Thyroid gland (tissue), 4 donors: ENCODE results near the gene ARFGAP2. TPM values are rescaled to one million over a fixed set of nuclear protein-coding genes. Genes with fewer than 3 reads are reported as not detected.
"Not testable (repeated sequence)": the region's sequence is repeated elsewhere in the genome, so short reads cannot be mapped to it uniquely, and the experiment has no call there.

Experiments used
- DNase-seq, 2 donors: peaks; one replicate each; pipeline ENCODE4 v3.0.0-alpha.2; 2019
- H3K27ac ChIP-seq, 3 donors: fragments of 200-600 bp; sonication (generic); 1 replicate in 2 of 3; 2 replicates in 1 of 3; pipeline ENCODE4 v1.5.1; 2016 to 2019; ENCODE audit warnings: mild to moderate bottlenecking in 1 of 3, moderate library complexity in 1 of 3
- H3K27me3 ChIP-seq: fragments of 200-600 bp; sonication (generic); one replicate; pipeline ENCODE4 v1.5.1; 2019
- H3K36me3 ChIP-seq, 2 donors: fragments of 200-600 bp; sonication (generic); one replicate each; pipeline ENCODE4 v1.5.1; 2016 to 2019
- H3K4me1 ChIP-seq, 2 donors: fragments of 200-600 bp; sonication (generic); one replicate each; pipeline ENCODE4 v1.5.1; 2017 to 2019
- H3K4me3 ChIP-seq, 3 donors: fragments of 200-600 bp; sonication (generic); replicated peaks in 1 of 3; 1 replicate in 2 of 3; 2 replicates in 1 of 3; pipeline ENCODE4 v1.5.1; 2016; ENCODE audit warnings: mild to moderate bottlenecking in 1 of 3
- H3K9me3 ChIP-seq: fragments of 200-600 bp; sonication (generic); one replicate; pipeline ENCODE4 v1.5.1; 2017
- POLR2A ChIP-seq, 2 donors: fragments of 450-650 bp; IDR thresholded peaks; one replicate each; pipeline ENCODE4 v1.6.1; 2017; ENCODE audit warnings: antibody characterized with exemption in 2 of 2, mild to moderate bottlenecking in 2 of 2, moderate library complexity in 1 of 2
- WGBS, 2 donors: methylation state at CpG; one replicate each; pipeline ENCODE4 v1.1.5; 2017; 5-methylcytosine and 5-hydroxymethylcytosine counted together
- intact Hi-C: fragments of 100-400 bp; cut with DNase I; formaldehyde crosslinking; loops from one replicate; pipeline ENCODE4 v1.15.1; 2023
- microRNA-seq: library from miRNA; unstranded; fragments of <30 nt; microRNA quantifications from one replicate; pipeline ENCODE4, GENCODE V29; 2016
- small RNA-seq: library from RNA; depleted of rRNA; stranded (forward); fragments of <200 nt; gene quantifications from one replicate; pipeline ENCODE3, GENCODE V24; 2016
- total RNA-seq, 4 donors: library from RNA; depleted of rRNA; stranded (reverse); fragments of >200 nt; gene quantifications; one replicate each; pipeline ENCODE4 v1.2.3, GENCODE V29; 2016
- TF ChIP-seq, protein P1 (sequence below), 6 experiments: fragments of 200-600 bp in 3 of 6; fragments of 450-650 bp in 3 of 6; sonication (generic) in 3 of 6; IDR thresholded peaks; one replicate each; pipeline ENCODE4 v1.5.1; 2016 to 2019; ENCODE audit warnings: antibody characterized with exemption in 6 of 6, mild to moderate bottlenecking in 2 of 6, inconsistent platforms in 1 of 6, moderate library complexity in 1 of 6

ARFGAP2 gene
- total RNA-seq, 4 donors from 2014 or later = 145 to 194 (median 160) TPM

DNA sequence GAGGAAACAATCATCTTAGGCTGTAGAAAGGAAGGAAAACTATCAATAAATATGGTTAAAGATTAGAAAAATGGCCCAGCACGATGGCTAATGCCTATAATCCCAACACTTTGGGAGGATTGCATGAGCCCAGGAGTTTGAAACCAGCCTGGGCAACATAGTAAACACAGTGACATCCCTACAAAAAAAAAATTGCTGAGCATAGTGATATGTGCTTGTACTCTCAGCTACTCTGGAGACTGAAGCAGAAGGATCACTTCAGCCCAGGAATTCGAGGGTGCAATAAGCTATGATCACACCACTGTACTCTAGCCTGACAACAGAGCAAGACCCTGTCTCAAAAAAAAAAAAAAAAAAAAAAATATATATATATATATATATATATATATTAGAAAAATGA, 54.9 kb downstream of the ARFGAP2 start:
- H3K27ac ChIP-seq = no peak overlapping the region
- WGBS, 2 donors = 59 to 62% methylated on average over 2 of the region's 2 CpGs
- H3K9me3 ChIP-seq = no peaks in the 10 kb centered on the region
- DNase-seq = no peak
- H3K4me1 ChIP-seq = no peaks in the 10 kb centered on the region
- intact Hi-C loops = no loop called here
- H3K4me3 ChIP-seq = no peak overlapping the region
- H3K27me3 ChIP-seq = no peaks in the 10 kb centered on the region
- no peaks in the 10 kb centered on the region for H3K36me3 ChIP-seq
- TF ChIP-seq, protein P1, sequence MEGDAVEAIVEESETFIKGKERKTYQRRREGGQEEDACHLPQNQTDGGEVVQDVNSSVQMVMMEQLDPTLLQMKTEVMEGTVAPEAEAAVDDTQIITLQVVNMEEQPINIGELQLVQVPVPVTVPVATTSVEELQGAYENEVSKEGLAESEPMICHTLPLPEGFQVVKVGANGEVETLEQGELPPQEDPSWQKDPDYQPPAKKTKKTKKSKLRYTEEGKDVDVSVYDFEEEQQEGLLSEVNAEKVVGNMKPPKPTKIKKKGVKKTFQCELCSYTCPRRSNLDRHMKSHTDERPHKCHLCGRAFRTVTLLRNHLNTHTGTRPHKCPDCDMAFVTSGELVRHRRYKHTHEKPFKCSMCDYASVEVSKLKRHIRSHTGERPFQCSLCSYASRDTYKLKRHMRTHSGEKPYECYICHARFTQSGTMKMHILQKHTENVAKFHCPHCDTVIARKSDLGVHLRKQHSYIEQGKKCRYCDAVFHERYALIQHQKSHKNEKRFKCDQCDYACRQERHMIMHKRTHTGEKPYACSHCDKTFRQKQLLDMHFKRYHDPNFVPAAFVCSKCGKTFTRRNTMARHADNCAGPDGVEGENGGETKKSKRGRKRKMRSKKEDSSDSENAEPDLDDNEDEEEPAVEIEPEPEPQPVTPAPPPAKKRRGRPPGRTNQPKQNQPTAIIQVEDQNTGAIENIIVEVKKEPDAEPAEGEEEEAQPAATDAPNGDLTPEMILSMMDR (IDR thresholded peaks at IDR 0.05) = no peak

DNA sequence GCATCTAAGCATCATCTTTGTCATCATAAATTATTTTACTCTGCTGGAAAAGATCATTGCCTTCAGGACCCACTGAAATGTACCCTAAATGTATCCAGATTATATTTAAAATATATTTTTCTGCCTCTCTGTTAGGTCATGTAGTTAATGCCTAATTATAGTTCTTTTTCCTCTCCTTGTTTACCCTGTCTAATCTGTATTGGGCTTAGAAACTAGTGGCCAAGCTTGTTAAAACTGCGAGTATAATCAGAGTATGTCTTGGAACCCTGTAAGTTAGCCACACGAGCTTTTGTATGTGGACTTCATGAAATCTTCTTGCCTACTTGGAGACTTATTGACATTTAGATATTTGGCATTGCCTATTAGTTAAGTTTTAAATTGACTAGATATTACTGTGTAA, 55.6 kb downstream of the ARFGAP2 start:
- TF ChIP-seq POLR2A (IDR thresholded peaks at IDR 0.05) = no peak
- TF ChIP-seq, protein P1 (IDR thresholded peaks at IDR 0.05) = no peak
- H3K27me3 ChIP-seq = no peaks in the 10 kb centered on the region
- intact Hi-C loops = no loop called here
- DNase-seq = no peak
- no peak overlapping the region for H3K27ac ChIP-seq
- no peaks in the 10 kb centered on the region for H3K4me1 ChIP-seq
- no peaks in the 10 kb centered on the region for H3K9me3 ChIP-seq
- no peak overlapping the region for H3K4me3 ChIP-seq
- 96 to 97% methylated on average over 2 of the region's 2 CpGs for WGBS, 2 donors
- H3K36me3 ChIP-seq = no peaks in the 10 kb centered on the region

DNA sequence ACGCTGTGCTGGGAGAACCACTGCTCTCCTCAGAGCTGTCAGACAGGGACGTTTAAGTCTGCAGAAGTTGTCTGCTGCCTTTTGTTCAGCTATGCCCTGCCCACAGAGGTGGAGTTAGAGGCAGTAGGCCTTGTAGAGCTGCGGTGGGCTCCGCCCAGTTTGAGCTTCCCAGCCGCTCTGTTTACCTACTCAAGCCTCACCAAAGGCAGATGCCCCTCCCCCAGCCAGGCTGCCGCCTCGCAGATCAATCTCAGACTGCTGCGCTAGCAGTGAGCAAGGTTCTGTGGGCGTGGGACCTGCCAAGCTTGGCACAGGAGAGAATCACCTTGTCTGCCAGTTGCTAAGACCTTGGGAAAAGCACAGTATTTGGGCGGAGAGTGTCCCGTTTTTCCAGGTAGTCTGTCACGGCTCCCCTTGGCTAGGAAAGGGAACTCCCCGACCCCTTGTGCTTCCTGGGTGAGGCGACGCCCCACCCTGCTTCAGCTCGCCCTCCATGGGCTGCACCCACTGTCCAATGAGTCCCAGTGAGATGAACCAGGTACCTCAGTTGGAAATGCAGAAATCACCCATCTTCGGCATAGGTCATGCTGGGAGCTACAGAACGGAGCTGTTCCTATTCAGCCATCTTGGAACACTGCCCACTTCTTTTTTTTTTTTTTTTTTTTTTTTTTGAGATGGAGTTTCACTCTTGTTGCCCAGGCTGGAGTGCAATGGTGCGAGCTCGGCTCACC, 57.6 kb downstream of the ARFGAP2 start:
- H3K4me1 ChIP-seq, H3K4me3 ChIP-seq, H3K27me3 ChIP-seq, H3K9me3 ChIP-seq, H3K36me3 ChIP-seq, intact Hi-C loops, H3K27ac ChIP-seq, DNase-seq: not testable (repeated sequence)
- 89 to 92% methylated on average over 12 to 19 of the region's 20 CpGs for WGBS, 2 donors

Small RNA genes lying within 50 kb of the gene (microRNA-seq; reads per million reads assigned to microRNA genes)
- gene MIR6745 = not detected

Small RNA genes lying within 50 kb of the gene (small RNA-seq; reads per million reads assigned to genes)
- not detected for gene MIR6745

Other genes with a start within 250 kb of the ARFGAP2 start
- 10 to 100 TPM; 29.4 to 65.8 (median 45.7) TPM for gene CSTPP1, start 240.1 kb downstream of the ARFGAP2 start, total RNA-seq
- 10 to 100 TPM; 43.6 to 71.6 (median 54.2) TPM for gene PACSIN3, start 9.6 kb upstream of the ARFGAP2 start, total RNA-seq
- 10 to 100 TPM; 10.6 to 19.3 (median 12.9) TPM for gene DDB2, start 38.1 kb upstream of the ARFGAP2 start, total RNA-seq
- 10 to 100 TPM; 32.4 to 98.5 (median 73.3) TPM for gene ACP2, start 71.9 kb upstream of the ARFGAP2 start, total RNA-seq
- 10 to 100 TPM; 27.5 to 58.3 (median 42.5) TPM for gene NR1H3, start 81.1 kb upstream of the ARFGAP2 start, total RNA-seq
- 10 to 100 TPM; 29.0 to 49.7 (median 38.1) TPM for gene MADD, start 93.3 kb upstream of the ARFGAP2 start, total RNA-seq
- gene MYBPC3, start 175.8 kb upstream of the ARFGAP2 start, total RNA-seq = not detected
- gene SPI1, start 201.7 kb upstream of the ARFGAP2 start, total RNA-seq = 10 to 100 TPM in 1 of 4 donors, 1 to 10 TPM in 3; 4.8 to 18.0 (median 5.8) TPM
- gene SLC39A13, start 231.7 kb upstream of the ARFGAP2 start, total RNA-seq = 10 to 100 TPM; 51.3 to 84.3 (median 66.8) TPM
- gene PSMC3, start 249.6 kb upstream of the ARFGAP2 start, total RNA-seq = 100 to 1,000 TPM in 2 of 4 donors, 10 to 100 TPM in 2; 92.7 to 240 (median 123) TPM